ENCODE results near the gene AOC2.
"Not testable (repeated sequence)": the region's sequence is repeated elsewhere in the genome, so short reads cannot be mapped to it uniquely, and the experiment has no call there.

Gene AOC2

DNA sequence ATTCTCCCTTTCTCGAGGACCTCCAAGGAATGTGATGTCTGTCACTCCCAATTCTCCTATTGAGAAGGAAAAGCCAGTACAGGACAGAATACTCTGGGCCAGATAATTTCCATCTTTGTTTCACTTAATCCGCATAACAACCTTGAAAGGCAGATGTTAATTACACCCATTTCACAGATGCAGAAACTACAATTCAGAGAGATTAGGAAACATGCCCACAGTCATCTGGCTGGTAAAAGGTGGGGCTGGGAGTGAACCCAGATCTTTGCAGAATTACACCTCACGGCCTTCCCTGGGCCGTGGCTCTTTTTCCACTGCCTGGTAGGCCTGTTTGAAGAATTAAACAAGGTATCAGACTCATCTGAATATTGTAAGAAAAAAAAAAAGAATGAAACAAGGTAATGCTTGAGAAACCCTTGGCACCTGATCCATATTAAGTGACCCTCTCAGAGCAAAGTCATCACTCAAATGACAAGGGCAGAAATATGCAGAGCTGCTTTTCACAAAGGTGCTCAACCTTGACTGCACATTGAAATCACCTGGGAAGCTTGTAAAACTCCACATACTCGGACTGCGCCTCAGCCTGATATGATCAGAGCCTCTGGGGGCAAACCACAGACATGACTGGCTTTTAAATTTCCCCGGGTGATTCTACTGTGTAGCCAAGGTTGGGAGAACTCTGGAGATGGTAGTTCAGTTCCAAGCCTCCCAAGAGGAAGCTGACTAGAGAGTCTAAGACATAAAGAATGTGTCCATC, 39.6 kb downstream of the AOC2 start:
- no peak for TF ChIP-seq CTCF (IDR thresholded peaks at IDR 0.05; ENCODE audit: low read depth, low read length)
- in situ Hi-C loops (cut with HindIII; ENCODE audit: low sequenced_read_pairs): no loop called here
- no peak for DNase-seq (ENCODE audit: low read depth, low spot score)
- H3K4me3 ChIP-seq (ENCODE audit: low read depth, low read length): no peak overlapping the region

DNA sequence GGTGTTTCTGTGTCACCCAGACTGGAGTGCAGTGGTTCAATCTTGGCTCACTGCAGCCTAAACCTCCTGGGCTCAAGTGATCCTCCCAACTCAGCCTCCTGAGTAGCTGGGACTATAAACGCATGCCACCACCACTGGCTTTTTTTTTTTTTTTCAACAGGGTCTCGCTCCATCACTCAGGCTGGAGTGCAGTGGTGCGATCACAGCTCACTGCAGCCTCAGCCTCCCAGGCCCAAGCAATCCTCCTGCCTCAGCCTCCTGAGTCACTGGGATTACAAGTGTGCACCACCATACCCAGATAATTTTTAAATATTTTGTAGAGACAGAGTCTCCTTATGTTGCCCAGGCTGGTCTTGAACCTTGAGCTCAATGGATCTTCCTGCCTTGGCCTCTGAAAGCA, 41.4 kb downstream of the AOC2 start:
- H3K4me3 ChIP-seq (ENCODE audit: low read depth, low read length); DNase-seq (ENCODE audit: low read depth, low spot score); in situ Hi-C loops (cut with HindIII; ENCODE audit: low sequenced_read_pairs): not testable (repeated sequence)

- TF ChIP-seq CTCF (IDR thresholded peaks at IDR 0.05; ENCODE audit: low read depth, low read length): no peak
Observed at GRCh38 chr17:42886283-42887176, 42.1 kb downstream of the AOC2 start.

DNA sequence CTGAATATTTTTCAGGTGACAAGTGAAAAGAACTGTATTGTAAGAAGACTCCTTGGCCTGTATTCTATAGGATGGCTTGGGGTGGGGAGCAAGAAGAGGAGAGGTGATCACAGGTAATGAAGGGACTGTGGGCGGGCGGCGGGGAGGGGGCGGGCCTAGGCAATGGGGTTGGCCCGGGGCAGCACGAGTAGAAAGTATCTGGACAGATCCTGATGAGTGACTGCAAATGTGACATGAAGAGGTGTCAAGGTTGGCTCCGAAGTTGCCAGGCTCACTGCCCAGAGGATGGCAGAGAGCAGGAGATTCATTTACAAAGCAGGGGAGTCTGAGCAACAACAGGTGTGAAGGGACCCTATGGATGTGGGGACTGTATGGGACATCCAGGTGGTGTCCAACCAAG, 45.4 kb downstream of the AOC2 start:
- no peak overlapping the region for H3K4me3 ChIP-seq (ENCODE audit: low read depth, low read length)
- no peak for DNase-seq (ENCODE audit: low read depth, low spot score)
- TF ChIP-seq CTCF (IDR thresholded peaks at IDR 0.05; ENCODE audit: low read depth, low read length): no peak
- in situ Hi-C loops (cut with HindIII; ENCODE audit: low sequenced_read_pairs): no loop called here

More at GRCh38 chr17:42886283-42887176, 42.1 kb downstream of the AOC2 start:
- no peak overlapping the region for H3K4me3 ChIP-seq (ENCODE audit: low read depth, low read length)
- in situ Hi-C loops (cut with HindIII; ENCODE audit: low sequenced_read_pairs): no loop called here
- DNase-seq (ENCODE audit: low read depth, low spot score): no peak

GRCh38 chr17:42891539-42892152, 47.3 kb downstream of the AOC2 start:
- in situ Hi-C loops (cut with HindIII; ENCODE audit: low sequenced_read_pairs): no loop called here
- no peak for DNase-seq (ENCODE audit: low read depth, low spot score)
- TF ChIP-seq CTCF (IDR thresholded peaks at IDR 0.05; ENCODE audit: low read depth, low read length): no peak
- H3K4me3 ChIP-seq (ENCODE audit: low read depth, low read length): no peak overlapping the region

- TF ChIP-seq CTCF (IDR thresholded peaks at IDR 0.05; ENCODE audit: low read depth, low read length): no peak
- in situ Hi-C loops (cut with HindIII; ENCODE audit: low sequenced_read_pairs): no loop called here
- DNase-seq (ENCODE audit: low read depth, low spot score): no peak
- no peak overlapping the region for H3K4me3 ChIP-seq (ENCODE audit: low read depth, low read length)
Observed at GRCh38 chr17:42893359-42893758, 49.0 kb downstream of the AOC2 start.

Data from astrocyte of the spinal cord (primary cell).